ENCODE results near the gene TCF19.

TCF19 gene

GRCh38 chr6:31208506-31208905, 50.1 kb downstream of the TCF19 start (continued):
- no peak for TF ChIP-seq ZNF280D (tag by site-specific recombination; IDR thresholded peaks at IDR 0.05)

GRCh38 chr6:31209137-31209536, 50.7 kb downstream of the TCF19 start:
- no peak overlapping the region for H3K4me3 ChIP-seq (ENCODE audit: low read depth, low read length)
- no peak overlapping the region for H3K27ac ChIP-seq (ENCODE audit: extremely low read depth, low read depth, low read length)
- CTCF ChIA-PET, result interaction anchor here (0.6 to 1.6 kb wide), 5 partner anchors 38 to 757 kb away, joined by 3 to 5 read pairs (median 3); no protein-coding TSS in a partner anchor
- TF ChIP-seq ELK4 (IDR thresholded peaks at IDR 0.05; ENCODE audit: borderline replicate concordance, low read depth, low read length) (no peak), ZNF514 (tag by site-specific recombination; IDR thresholded peaks at IDR 0.05) (no peak), RBAK (tag by site-specific recombination; IDR thresholded peaks at IDR 0.05) (no peak), ZNF639 (tag by site-specific recombination; IDR thresholded peaks at IDR 0.05) (no peak), MYNN (tag by site-specific recombination; IDR thresholded peaks at IDR 0.05; ENCODE audit: borderline replicate concordance) (no peak), ZNF830 (tag by site-specific recombination; IDR thresholded peaks at IDR 0.05; ENCODE audit: low read depth) (no peak), ZNF174 (tag by site-specific recombination; IDR thresholded peaks at IDR 0.05) (no peak), ZNF26 (tag by site-specific recombination; IDR thresholded peaks at IDR 0.05) (no peak)
- H3K4me1 ChIP-seq (ENCODE audit: control insufficient read depth, insufficient read depth, low read length), result no peaks in the 10 kb centered on the region
- POLR2A ChIA-PET, result no interaction called here
- no peaks in the 10 kb centered on the region for H3K36me3 ChIP-seq (ENCODE audit: control insufficient read depth in 2 of 2, insufficient read depth in 1 of 2, low read length in 2 of 2)
- H3K9me3 ChIP-seq (ENCODE audit: control insufficient read depth, insufficient read depth, low read depth, low read length), result no peaks in the 10 kb centered on the region

GRCh38 chr6:31210123-31210522, 51.7 kb downstream of the TCF19 start:
- Histone ChIP-seq H3K9me3 (ENCODE audit: control insufficient read depth, insufficient read depth, low read depth, low read length) (no peaks in the 10 kb centered on the region), H3K4me3 (ENCODE audit: low read depth, low read length) (no peak overlapping the region), H3K27ac (ENCODE audit: extremely low read depth, low read depth, low read length) (no peak overlapping the region), H3K4me1 (ENCODE audit: control insufficient read depth, insufficient read depth, low read length) (no peaks in the 10 kb centered on the region), H3K36me3 (ENCODE audit: control insufficient read depth in 2 of 2, insufficient read depth in 1 of 2, low read length in 2 of 2) (no peaks in the 10 kb centered on the region)
- ChIA-PET CTCF (interaction anchor here (1.0 to 1.1 kb wide), 2 partner anchors 12 to 156 kb away, joined by 4 read pairs; no protein-coding TSS in a partner anchor), POLR2A (interaction anchor here (0.7 kb wide), 1 partner anchor 37 kb away, joined by 4 read pairs; no protein-coding TSS in a partner anchor)
- no peak for TF ChIP-seq ZNF596 (tag by site-specific recombination; IDR thresholded peaks at IDR 0.05)
- TF ChIP-seq ZNF692 (tag by site-specific recombination; IDR thresholded peaks at IDR 0.05), result no peak
- TF ChIP-seq ZNF571 (tag by site-specific recombination; IDR thresholded peaks at IDR 0.05), result no peak
- no peak for TF ChIP-seq ZNF114 (tag by site-specific recombination; IDR thresholded peaks at IDR 0.05)
- TF ChIP-seq HIC1 (tag by site-specific recombination; IDR thresholded peaks at IDR 0.05), result no peak
- no peak for TF ChIP-seq ZNF658 (tag by site-specific recombination; IDR thresholded peaks at IDR 0.05)
